ENCODE data around the gene PRDM1.

The PRDM1 gene

DNA sequence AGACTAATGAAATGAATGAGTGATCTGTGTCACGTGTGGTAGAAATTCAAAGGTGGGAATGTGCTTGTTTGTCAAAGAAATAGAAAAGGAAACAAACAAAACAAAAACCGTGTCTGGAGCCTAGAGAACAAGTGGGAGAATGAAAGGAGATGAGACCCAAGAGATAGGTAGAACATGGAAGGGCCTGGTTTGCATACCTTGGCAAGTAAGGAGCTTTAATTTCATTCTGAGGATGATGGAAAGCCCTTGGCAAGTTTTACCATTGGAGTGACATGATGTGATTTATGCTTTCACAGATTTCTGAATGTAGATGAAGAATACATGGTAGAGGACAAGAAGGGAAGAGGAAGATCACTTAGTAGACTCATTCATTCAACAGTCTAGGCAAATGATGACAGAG, 26.8 kb upstream of the PRDM1 start:
- Mint-ChIP-seq H3K4me1 (peaks cover 10% of the 10 kb centered on the region), H3K4me3 (no peak overlapping the region), H3K9me3 (no peaks in the 10 kb centered on the region), H3K27me3 (peaks cover under 1% of the 10 kb centered on the region), H3K27ac (no peak overlapping the region)
- DNase-seq (no peak), ATAC-seq (no peak)

- ATAC-seq (no peak), DNase-seq (no peak)
- Mint-ChIP-seq H3K4me3 (no peak overlapping the region), H3K27me3 (no peaks in the 10 kb centered on the region), H3K4me1 (peaks cover 10% of the 10 kb centered on the region), H3K9me3 (no peaks in the 10 kb centered on the region), H3K27ac (no peak overlapping the region)
These were observed 26.0 kb upstream of the PRDM1 start for GRCh38 chr6:106060167-106060566.

GRCh38 chr6:106063448-106063850, 22.7 kb upstream of the PRDM1 start:
- ATAC-seq: no peak
- Mint-ChIP-seq H3K27ac (no peak overlapping the region), H3K4me3 (no peak overlapping the region), H3K4me1 (no peaks in the 10 kb centered on the region), H3K9me3 (no peaks in the 10 kb centered on the region), H3K27me3 (peaks cover 5% of the 10 kb centered on the region)
- DNase-seq: no peak

- DNase-seq (no peak), ATAC-seq (no peak)
- H3K4me3 Mint-ChIP-seq: no peak overlapping the region
- no peaks in the 10 kb centered on the region for H3K4me1 Mint-ChIP-seq
- peaks cover 10% of the 10 kb centered on the region for H3K27me3 Mint-ChIP-seq
- H3K9me3 Mint-ChIP-seq: no peaks in the 10 kb centered on the region
- H3K27ac Mint-ChIP-seq: no peak overlapping the region
These were observed 22.0 kb upstream of the PRDM1 start for GRCh38 chr6:106064142-106064541.

- Mint-ChIP-seq H3K4me3 (no peak overlapping the region), H3K9me3 (no peaks in the 10 kb centered on the region), H3K27ac (peak overlapping the region in 1 of 2 donors; percentile 35), H3K4me1 (no peaks in the 10 kb centered on the region), H3K27me3 (peaks cover 16% of the 10 kb centered on the region)
- DNase-seq (no peak), ATAC-seq (no peak)
These were observed 21.4 kb upstream of the PRDM1 start for GRCh38 chr6:106064756-106065155.

- no peaks in the 10 kb centered on the region for H3K4me1 Mint-ChIP-seq
- no peak for DNase-seq
- H3K27me3 Mint-ChIP-seq: peaks cover 19% of the 10 kb centered on the region
- no peak for ATAC-seq
- H3K9me3 Mint-ChIP-seq: no peaks in the 10 kb centered on the region
- H3K27ac Mint-ChIP-seq: no peak overlapping the region
- no peak overlapping the region for H3K4me3 Mint-ChIP-seq
These were observed 19.1 kb upstream of the PRDM1 start for GRCh38 chr6:106066989-106067388.

- H3K27ac Mint-ChIP-seq: no peak overlapping the region
- ATAC-seq (no peak), DNase-seq (no peak)
- no peaks in the 10 kb centered on the region for H3K4me1 Mint-ChIP-seq
- peaks cover 19% of the 10 kb centered on the region for H3K27me3 Mint-ChIP-seq
- no peak overlapping the region for H3K4me3 Mint-ChIP-seq
- H3K9me3 Mint-ChIP-seq: no peaks in the 10 kb centered on the region
These were observed 16.7 kb upstream of the PRDM1 start for GRCh38 chr6:106069478-106069877.

GRCh38 chr6:106070636-106071035, 15.5 kb upstream of the PRDM1 start:
- ATAC-seq (no peak), DNase-seq (no peak)
- Mint-ChIP-seq H3K27me3 (peaks cover 19% of the 10 kb centered on the region), H3K4me1 (no peaks in the 10 kb centered on the region), H3K9me3 (no peaks in the 10 kb centered on the region), H3K4me3 (no peak overlapping the region), H3K27ac (no peak overlapping the region)

DNA sequence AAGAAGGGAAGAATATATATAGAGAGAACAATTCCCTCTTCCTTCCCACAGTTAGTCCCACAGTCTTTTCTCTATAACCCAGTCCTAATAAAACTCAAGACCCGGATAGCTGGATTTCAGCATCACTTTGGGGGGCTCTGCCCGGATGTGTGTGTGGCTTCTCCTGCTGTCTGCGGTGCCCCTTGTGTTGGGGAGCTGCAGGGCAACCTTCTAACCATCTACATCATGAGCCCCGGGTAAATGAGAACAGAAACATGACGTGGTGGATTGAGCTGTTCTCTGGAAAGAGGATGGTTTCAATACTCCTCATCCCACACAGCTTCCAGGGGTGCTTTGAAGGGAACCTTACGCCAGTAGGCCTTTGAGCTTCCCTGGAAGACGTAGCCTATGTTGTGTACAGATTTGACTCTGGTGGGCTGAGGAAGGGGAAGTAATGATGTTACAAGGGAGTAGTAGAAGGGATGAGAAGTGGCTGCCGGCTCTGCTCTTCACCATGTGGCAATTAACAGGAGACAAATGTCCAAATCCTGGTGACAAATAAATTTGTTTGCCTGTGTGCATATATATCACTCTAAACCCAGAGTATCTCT, 13.5 kb upstream of the PRDM1 start:
- no peaks in the 10 kb centered on the region for H3K4me1 Mint-ChIP-seq
- no peak overlapping the region for H3K4me3 Mint-ChIP-seq
- no peak for DNase-seq
- peaks cover 19% of the 10 kb centered on the region for H3K27me3 Mint-ChIP-seq
- no peak for ATAC-seq
- H3K9me3 Mint-ChIP-seq: no peaks in the 10 kb centered on the region
- no peak overlapping the region for H3K27ac Mint-ChIP-seq

DNA sequence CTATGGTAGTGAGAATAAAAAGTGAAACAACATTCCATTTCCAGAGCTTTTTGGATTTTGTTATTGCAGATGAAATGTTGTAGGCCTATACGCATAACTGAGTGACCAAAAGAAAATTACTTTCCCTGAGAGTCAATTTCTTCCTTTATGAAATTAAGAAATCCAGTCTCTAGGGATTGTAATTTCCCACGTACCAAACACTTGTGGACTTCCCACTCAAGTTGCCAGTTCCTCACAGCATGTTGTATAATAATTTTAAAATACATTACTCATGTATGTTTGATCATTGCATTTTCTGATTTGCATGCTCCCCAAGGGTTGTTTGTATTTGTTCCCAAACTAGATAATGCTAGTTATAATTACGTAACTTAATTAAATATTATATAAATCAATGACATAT, 12.0 kb upstream of the PRDM1 start:
- Mint-ChIP-seq H3K4me3 (no peak overlapping the region), H3K27me3 (peaks cover 9% of the 10 kb centered on the region), H3K9me3 (no peaks in the 10 kb centered on the region), H3K27ac (no peak overlapping the region), H3K4me1 (no peaks in the 10 kb centered on the region)
- no peak for ATAC-seq
- DNase-seq: no peak

GRCh38 chr6:106076139-106076538, 10.0 kb upstream of the PRDM1 start:
- no peaks in the 10 kb centered on the region for H3K4me1 Mint-ChIP-seq
- no peak for ATAC-seq

GRCh38 chr6:106077170-106077569, 9.0 kb upstream of the PRDM1 start:
- DNase-seq: no peak
- no peak overlapping the region for H3K27ac Mint-ChIP-seq
- no peaks in the 10 kb centered on the region for H3K9me3 Mint-ChIP-seq

More at GRCh38 chr6:106076139-106076538, 10.0 kb upstream of the PRDM1 start:
- H3K27me3 Mint-ChIP-seq: peaks cover 10% of the 10 kb centered on the region
- no peak for DNase-seq
- H3K9me3 Mint-ChIP-seq: no peaks in the 10 kb centered on the region
- H3K27ac Mint-ChIP-seq: no peak overlapping the region
- H3K4me3 Mint-ChIP-seq: no peak overlapping the region

DNA sequence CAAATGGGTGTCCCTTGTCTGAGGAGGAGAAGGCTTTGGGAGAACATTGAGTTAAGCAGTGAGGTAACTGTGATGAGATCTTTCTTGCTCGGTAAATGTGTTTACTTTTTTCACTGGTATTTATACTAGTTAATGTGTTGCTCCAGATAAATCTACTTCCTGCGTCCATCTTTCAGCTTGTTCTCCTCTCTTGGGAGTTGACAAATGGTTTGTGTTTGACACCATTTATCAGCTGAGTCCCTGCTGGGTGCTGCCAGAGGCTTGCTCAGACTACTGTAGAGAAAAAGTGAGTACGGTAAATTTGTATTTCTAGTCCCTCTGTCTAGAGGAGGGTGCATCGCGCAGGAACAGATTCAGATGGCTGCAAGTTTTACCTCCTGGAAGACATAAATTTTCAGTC, 8.3 kb upstream of the PRDM1 start:
- ATAC-seq (no peak), DNase-seq (no peak)
- Mint-ChIP-seq H3K4me1 (peaks cover 4% of the 10 kb centered on the region), H3K27ac (peak overlapping the region in 1 of 2 donors; percentile 28), H3K9me3 (no peaks in the 10 kb centered on the region), H3K4me3 (no peak overlapping the region), H3K27me3 (peaks cover 23% of the 10 kb centered on the region)

More at GRCh38 chr6:106077170-106077569, 9.0 kb upstream of the PRDM1 start:
- H3K27me3 Mint-ChIP-seq: peaks cover 20% of the 10 kb centered on the region
- H3K4me3 Mint-ChIP-seq: no peak overlapping the region
- no peaks in the 10 kb centered on the region for H3K4me1 Mint-ChIP-seq
- ATAC-seq: no peak

DNA sequence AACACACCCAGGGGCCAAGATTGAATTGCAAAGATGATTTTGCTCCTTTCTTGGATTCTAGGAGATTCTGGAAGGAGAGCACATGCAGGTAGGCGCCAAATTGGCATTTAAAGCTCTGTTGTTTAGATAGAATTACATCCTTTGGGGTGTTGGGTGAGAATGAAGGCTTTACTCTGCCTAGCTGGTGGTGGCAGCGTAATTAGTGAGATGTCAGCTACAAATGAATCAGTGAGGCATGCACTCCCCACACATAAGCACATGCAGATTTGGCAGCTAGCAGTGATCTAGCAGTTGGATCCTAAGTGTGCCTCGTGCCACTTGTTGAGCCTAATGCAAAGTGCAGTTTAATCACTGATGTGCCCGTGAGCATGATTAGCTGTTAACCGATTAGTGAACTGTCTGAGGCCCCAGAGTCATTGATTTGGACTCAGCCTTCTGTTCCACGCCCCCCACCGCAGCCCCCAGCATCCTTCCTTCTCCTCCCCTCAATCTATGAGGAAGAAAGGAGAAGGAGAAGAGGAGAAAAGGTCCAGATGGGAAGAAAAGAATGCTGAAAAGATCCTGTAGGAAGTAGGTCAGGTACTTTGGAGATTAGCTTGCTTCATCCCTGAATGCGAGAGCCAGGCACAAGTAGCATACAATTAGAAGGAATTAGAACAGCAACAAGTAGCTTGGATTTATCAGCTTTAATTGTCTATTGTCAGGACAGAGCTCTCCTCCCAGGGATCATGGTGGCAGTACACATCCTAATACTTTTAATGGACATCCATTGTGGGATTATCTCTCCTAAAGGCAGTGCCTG, 6.0 kb upstream of the PRDM1 start:
- ATAC-seq (no peak), DNase-seq (no peak)
- H3K4me3 Mint-ChIP-seq: no peak overlapping the region
- H3K27ac Mint-ChIP-seq: no peak overlapping the region
- H3K27me3 Mint-ChIP-seq: peaks cover 38% of the 10 kb centered on the region
- no peaks in the 10 kb centered on the region for H3K9me3 Mint-ChIP-seq
- peaks cover 26% of the 10 kb centered on the region for H3K4me1 Mint-ChIP-seq

GRCh38 chr6:106080763-106081095, 5.4 kb upstream of the PRDM1 start:
- H3K4me3 Mint-ChIP-seq: no peak overlapping the region
- no peak for DNase-seq

GRCh38 chr6:106081715-106082114, 4.4 kb upstream of the PRDM1 start:
- DNase-seq: no peak
- no peak overlapping the region for H3K4me3 Mint-ChIP-seq
- peaks cover 39% of the 10 kb centered on the region for H3K4me1 Mint-ChIP-seq
- H3K27ac Mint-ChIP-seq: no peak overlapping the region
- peaks cover 51% of the 10 kb centered on the region for H3K27me3 Mint-ChIP-seq
- no peak for ATAC-seq
- no peaks in the 10 kb centered on the region for H3K9me3 Mint-ChIP-seq

More at GRCh38 chr6:106080763-106081095, 5.4 kb upstream of the PRDM1 start:
- no peak for ATAC-seq
- no peak overlapping the region for H3K27ac Mint-ChIP-seq
- no peaks in the 10 kb centered on the region for H3K9me3 Mint-ChIP-seq
- peaks cover 32% of the 10 kb centered on the region for H3K4me1 Mint-ChIP-seq
- peaks cover 44% of the 10 kb centered on the region for H3K27me3 Mint-ChIP-seq

Measured in stimulated activated naive CD8-positive, alpha-beta T cell treated with anti-CD3 and anti-CD28 coated beads, Interleukin-15, amount 100 ng/mL, for 72 hours (primary cell).